Upper lobe of left lung (tissue), 6 donors: ENCODE measurements around the gene RAB43. TPM values are rescaled to one million over a fixed set of nuclear protein-coding genes. Genes with fewer than 3 reads are reported as not detected.

ENCODE experiments used
- ATAC-seq, 2 donors: fragments of 200-7000 bp; cut with Tn5 transposase; one replicate each; pipeline ENCODE4 v1.9.1; 2022; ENCODE audit warnings: mild to moderate bottlenecking in 2 of 2, moderate library complexity in 2 of 2; ENCODE audit not compliant: low FRiP score in 2 of 2
- DNase-seq, 2 donors: peaks; one replicate each; pipeline ENCODE4 v3.0.0-alpha.2; 2019 to 2020
- H3K27ac ChIP-seq, 4 donors: fragments of 200-600 bp; sonication (generic); one replicate each; pipeline ENCODE4 v1.5.1; 2016 to 2019
- H3K27me3 ChIP-seq, 4 donors: fragments of 200-600 bp; sonication (generic); one replicate each; pipeline ENCODE4 v1.5.1; 2017 to 2019
- H3K36me3 ChIP-seq, 4 donors: fragments of 200-600 bp; sonication (generic); one replicate each; pipeline ENCODE4 v1.5.1; 2016 to 2019
- H3K4me1 ChIP-seq, 4 donors: fragments of 200-600 bp; sonication (generic); one replicate each; pipeline ENCODE4 v1.5.1; 2018 to 2019
- H3K4me3 ChIP-seq, 4 donors: fragments of 200-600 bp; sonication (generic); one replicate each; pipeline ENCODE4 v1.5.1; 2017 to 2019; ENCODE audit warnings: mild to moderate bottlenecking in 2 of 4, moderate library complexity in 1 of 4
- H3K9me3 ChIP-seq, 4 donors: fragments of 200-600 bp; sonication (generic); one replicate each; pipeline ENCODE4 v1.5.1; 2018 to 2019
- CTCF ChIP-seq, 6 experiments: fragments of 450-650 bp in 4 of 6; fragments of 200-600 bp in 2 of 6; sonication (generic) in 2 of 6; IDR thresholded peaks; one replicate each; pipeline ENCODE4 v1.5.1; 2016 to 2019; ENCODE audit warnings: antibody characterized with exemption in 6 of 6
- EP300 ChIP-seq, 4 donors: sonication (generic); formaldehyde crosslinking; IDR thresholded peaks; one replicate each; pipeline ENCODE4 v1.5.1; 2017; ENCODE audit warnings: antibody characterized with exemption in 4 of 4, control low read depth in 2 of 4
- POLR2A ChIP-seq, 4 donors: fragments of 450-650 bp; IDR thresholded peaks; one replicate each; pipeline ENCODE4 v1.5.1; 2016 to 2017; ENCODE audit warnings: antibody characterized with exemption in 4 of 4, mild to moderate bottlenecking in 2 of 4
- POLR2AphosphoS5 ChIP-seq, 2 donors: sonication (generic); formaldehyde crosslinking; IDR thresholded peaks; one replicate each; pipeline ENCODE4 v1.5.1; 2017; ENCODE audit warnings: antibody characterized with exemption in 2 of 2
- WGBS, 2 donors: methylation state at CpG; one replicate each; pipeline ENCODE4 v1.1.5; 2017 to 2018; 5-methylcytosine and 5-hydroxymethylcytosine counted together
- total RNA-seq, 6 donors: library from RNA; depleted of rRNA in 4 of 6; stranded (reverse); fragments of >200 nt in 4 of 6; gene quantifications; one replicate each; pipeline versions ENCODE4 v1.1.0 to v1.2.1, GENCODE V29; 2016 to 2021
- donor health status: DM: no; HTN: no; CAD: no; lungs with moderate emphysema.
- donor health status: DM: no; HTN: yes; CAD: no; lungs with severe emphysema.

RAB43 gene
- total RNA-seq, 6 donors from 2014 or later: 19.0 to 54.2 (median 34.0) TPM

- TF ChIP-seq POLR2A (IDR thresholded peaks at IDR 0.05) (peak in 3 of 4 donors; percentile 70 to 93 (median 87)), POLR2AphosphoS5 (IDR thresholded peaks at IDR 0.05) (peak; percentile 86 to 87), EP300 (IDR thresholded peaks at IDR 0.05) (peak in 1 of 4 donors; percentile 67), CTCF (IDR thresholded peaks at IDR 0.05) (peak in 5 of 6 experiments; percentile 16 to 66 (median 49))
- Histone ChIP-seq H3K27me3 (no peaks in the 10 kb centered on the region), H3K27ac (peak overlapping the region; percentile 95 to 98 (median 96)), H3K4me1 (peaks cover 42 to 64% (median 49%) of the 10 kb centered on the region in 4 donors), H3K9me3 (no peaks in the 10 kb centered on the region), H3K4me3 (peak overlapping the region; percentile 73 to 91 (median 84)), H3K36me3 (peaks cover 0 to 13% (median 0%) of the 10 kb centered on the region in 4 donors)
- 1 to 2% methylated on average over 10 to 15 of the region's 18 CpGs for WGBS, 2 donors
- peak; percentile 85 to 88 for ATAC-seq
- peak; percentile 87 to 96 for DNase-seq
Measured at GRCh38 chr3:129120254-129121004, 1.2 kb downstream of the RAB43 start.

- Histone ChIP-seq H3K27ac (peak overlapping the region; percentile 95 to 98 (median 96)), H3K4me1 (peaks cover 46 to 73% (median 53%) of the 10 kb centered on the region in 4 donors), H3K36me3 (peaks cover 0 to 22% (median 4%) of the 10 kb centered on the region in 4 donors), H3K9me3 (no peaks in the 10 kb centered on the region), H3K27me3 (no peaks in the 10 kb centered on the region), H3K4me3 (peak overlapping the region; percentile 3 to 91 (median 76))
- no peak for ATAC-seq
- TF ChIP-seq EP300 (IDR thresholded peaks at IDR 0.05): peak in 1 of 4 donors; percentile 49
- no peak for TF ChIP-seq POLR2A (IDR thresholded peaks at IDR 0.05)
- TF ChIP-seq POLR2AphosphoS5 (IDR thresholded peaks at IDR 0.05): peak in 1 of 2 donors; percentile 85
- DNase-seq: peak in 1 of 2 donors; percentile 65
- WGBS, 2 donors: 9 to 14% methylated on average over 11 to 13 of the region's 13 CpGs
Measured at GRCh38 chr3:129119365-129120100, 2.1 kb downstream of the RAB43 start.

GRCh38 chr3:129118745-129119144, 2.9 kb downstream of the RAB43 start:
- no peak for DNase-seq
- TF ChIP-seq CTCF (IDR thresholded peaks at IDR 0.05) (no peak), EP300 (IDR thresholded peaks at IDR 0.05) (no peak), POLR2AphosphoS5 (IDR thresholded peaks at IDR 0.05) (no peak), POLR2A (IDR thresholded peaks at IDR 0.05) (no peak)
- peaks cover 46 to 75% (median 53%) of the 10 kb centered on the region in 4 donors for H3K4me1 ChIP-seq

GRCh38 chr3:129117134-129117533, 4.5 kb downstream of the RAB43 start:
- peaks cover 0 to 36% (median 4%) of the 10 kb centered on the region in 4 donors for H3K36me3 ChIP-seq
- no peak for DNase-seq
- peaks cover 48 to 69% (median 51%) of the 10 kb centered on the region in 4 donors for H3K4me1 ChIP-seq
- H3K9me3 ChIP-seq: no peaks in the 10 kb centered on the region
- no peak overlapping the region for H3K4me3 ChIP-seq
- no peaks in the 10 kb centered on the region for H3K27me3 ChIP-seq
- no peak for TF ChIP-seq EP300 (IDR thresholded peaks at IDR 0.05)
- no peak for TF ChIP-seq POLR2AphosphoS5 (IDR thresholded peaks at IDR 0.05)
- TF ChIP-seq CTCF (IDR thresholded peaks at IDR 0.05): no peak
- no peak for TF ChIP-seq POLR2A (IDR thresholded peaks at IDR 0.05)
- H3K27ac ChIP-seq: peak overlapping the region in 2 of 4 donors; percentile 95 to 98
- ATAC-seq: no peak

More at GRCh38 chr3:129118745-129119144, 2.9 kb downstream of the RAB43 start:
- ATAC-seq: no peak
- H3K4me3 ChIP-seq: peak overlapping the region in 3 of 4 donors; percentile 73 to 91 (median 79)
- 54 to 56% methylated on average over 5 of the region's 5 CpGs for WGBS, 2 donors
- no peaks in the 10 kb centered on the region for H3K9me3 ChIP-seq
- no peaks in the 10 kb centered on the region for H3K27me3 ChIP-seq
- peaks cover 0 to 26% (median 4%) of the 10 kb centered on the region in 4 donors for H3K36me3 ChIP-seq
- H3K27ac ChIP-seq: peak overlapping the region; percentile 95 to 98 (median 96)

- DNase-seq (peak in 1 of 2 donors; percentile 32), ATAC-seq (no peak)
- Histone ChIP-seq H3K4me1 (peaks cover 49 to 67% (median 50%) of the 10 kb centered on the region in 4 donors), H3K27ac (peak overlapping the region; percentile 23 to 98 (median 60)), H3K36me3 (peaks cover 0 to 40% (median 4%) of the 10 kb centered on the region in 4 donors), H3K27me3 (no peaks in the 10 kb centered on the region), H3K9me3 (no peaks in the 10 kb centered on the region), H3K4me3 (peak overlapping the region in 1 of 4 donors; percentile 13)
- 27 to 35% methylated on average over 5 of the region's 5 CpGs for WGBS, 2 donors
- TF ChIP-seq CTCF (IDR thresholded peaks at IDR 0.05) (no peak), POLR2AphosphoS5 (IDR thresholded peaks at IDR 0.05) (no peak), EP300 (IDR thresholded peaks at IDR 0.05) (no peak), POLR2A (IDR thresholded peaks at IDR 0.05) (no peak)
Measured at GRCh38 chr3:129116482-129116946, 5.1 kb downstream of the RAB43 start.
